ENCODE data around the gene STAB1. TPM values are rescaled to one million over a fixed set of nuclear protein-coding genes. Genes with fewer than 3 reads are reported as not detected.

The STAB1 gene
- total and polyA plus RNA-seq, 2 of the 13 experiments (the other 11 are each of a cell fraction or from before 2014, with no cell fraction given): 0.09 to 0.34 TPM

GRCh38 chr3:52455283-52456168 lies 39.6 kb upstream of the STAB1 start, which contains the start of gene NISCH (continued):
- TF ChIP-seq ZBTB46 (CRISPR knock-in tag; IDR thresholded peaks at IDR 0.05; ENCODE audit: borderline replicate concordance): no peak
- 0 out of 2 replicates have a peak, but pooled peaks have one; percentile 36 for TF ChIP-seq ARNT2 (CRISPR knock-in tag; IDR thresholded peaks at IDR 0.05; ENCODE audit: low read depth)
- TF ChIP-seq ZNF33B (CRISPR knock-in tag; IDR thresholded peaks at IDR 0.05): 0 out of 2 replicates have a peak, but pooled peaks have one; percentile 59
- TF ChIP-seq NRL (CRISPR knock-in tag; IDR thresholded peaks at IDR 0.05; ENCODE audit: borderline replicate concordance): no peak
- TF ChIP-seq MAF1 (CRISPR knock-in tag; IDR thresholded peaks at IDR 0.05; ENCODE audit: borderline replicate concordance): no peak
- no peak; the same call in 1 of the 2 replicates for TF ChIP-seq KDM4B (CRISPR knock-in tag; IDR thresholded peaks at IDR 0.05)
- peak; percentile 98 for TF ChIP-seq CEBPB (IDR thresholded peaks at IDR 0.05; ENCODE audit: borderline replicate concordance, low read depth, low read length)
- no peak for TF ChIP-seq ZBTB34 (CRISPR knock-in tag; IDR thresholded peaks at IDR 0.05)
- TF ChIP-seq ZEB1 (IDR thresholded peaks at IDR 0.05; ENCODE audit: insufficient replicate concordance, low read depth): no peak
- TF ChIP-seq LRRFIP1 (CRISPR knock-in tag; conservative IDR thresholded peaks at IDR 0.05): no peak
- TF ChIP-seq XRCC5 (optimal IDR thresholded peaks at IDR 0.05; ENCODE audit: low read length): peak; percentile 62
- TF ChIP-seq ZNF772 (CRISPR knock-in tag; IDR thresholded peaks at IDR 0.05): peak; percentile 72
- no peak for TF ChIP-seq ZNF253 (CRISPR knock-in tag; IDR thresholded peaks at IDR 0.05; ENCODE audit: borderline replicate concordance)
- TF ChIP-seq HNRNPUL1 (IDR thresholded peaks at IDR 0.05; ENCODE audit: low read depth, low read length): no peak
- no peak; the same call in 1 of the 2 replicates for TF ChIP-seq ZKSCAN5 (CRISPR knock-in tag; IDR thresholded peaks at IDR 0.05)
- no peak for TF ChIP-seq ZNF496 (CRISPR knock-in tag; IDR thresholded peaks at IDR 0.05; ENCODE audit: insufficient replicate concordance)
- no peak for TF ChIP-seq ATAD3A (CRISPR knock-in tag; IDR thresholded peaks at IDR 0.05)
- no peak for TF ChIP-seq ZNF337 (CRISPR knock-in tag; IDR thresholded peaks at IDR 0.05; ENCODE audit: borderline replicate concordance, low read depth)
- no peak for TF ChIP-seq NFRKB (IDR thresholded peaks at IDR 0.05)
- no peak for TF ChIP-seq ZNF546 (CRISPR knock-in tag; conservative IDR thresholded peaks at IDR 0.05)
- TF ChIP-seq FOXP4 (CRISPR knock-in tag; IDR thresholded peaks at IDR 0.05): no peak

Measured in HepG2 (cell line).